GM19035 (cell line): ENCODE measurements around the gene CTR9.
"Not testable (repeated sequence)": the region's sequence is repeated elsewhere in the genome, so short reads cannot be mapped to it uniquely, and the experiment has no call there.

ENCODE experiments used
- ATAC-seq: cut with Tn5 transposase; IDR thresholded peaks from one replicate; pipeline ENCODE4 v1.9.1; 2021; ENCODE audit not compliant: unreplicated experiment

The CTR9 gene

GRCh38 chr11:10813945-10814344 is 62.9 kb downstream of the CTR9 start:
- ATAC-seq = no peak

GRCh38 chr11:10818594-10818993 is 67.5 kb downstream of the CTR9 start:
- no peak for ATAC-seq

GRCh38 chr11:10822491-10822890 is 71.4 kb downstream of the CTR9 start:
- not testable (repeated sequence) for ATAC-seq

- ATAC-seq = no peak
Measured at GRCh38 chr11:10823152-10823579, 72.1 kb downstream of the CTR9 start.

- ATAC-seq = peak; percentile 60
Measured at GRCh38 chr11:10824888-10825287, 73.8 kb downstream of the CTR9 start.

- ATAC-seq = no peak
Measured at GRCh38 chr11:10828402-10828801, 77.4 kb downstream of the CTR9 start.

GRCh38 chr11:10829139-10829538 is 78.1 kb downstream of the CTR9 start:
- no peak for ATAC-seq
